GM19238 (cell line): ENCODE measurements around the gene FAF1.

Experiments used
- DNase-seq: peaks from one replicate; pipeline ENCODE4 v3.0.0; 2011; ENCODE audit warnings: low spot score; ENCODE audit not compliant: insufficient read length

FAF1 gene

GRCh38 chr1:50978144-50978851 is 18.2 kb upstream of the FAF1 start:
- DNase-seq = no peak

DNA sequence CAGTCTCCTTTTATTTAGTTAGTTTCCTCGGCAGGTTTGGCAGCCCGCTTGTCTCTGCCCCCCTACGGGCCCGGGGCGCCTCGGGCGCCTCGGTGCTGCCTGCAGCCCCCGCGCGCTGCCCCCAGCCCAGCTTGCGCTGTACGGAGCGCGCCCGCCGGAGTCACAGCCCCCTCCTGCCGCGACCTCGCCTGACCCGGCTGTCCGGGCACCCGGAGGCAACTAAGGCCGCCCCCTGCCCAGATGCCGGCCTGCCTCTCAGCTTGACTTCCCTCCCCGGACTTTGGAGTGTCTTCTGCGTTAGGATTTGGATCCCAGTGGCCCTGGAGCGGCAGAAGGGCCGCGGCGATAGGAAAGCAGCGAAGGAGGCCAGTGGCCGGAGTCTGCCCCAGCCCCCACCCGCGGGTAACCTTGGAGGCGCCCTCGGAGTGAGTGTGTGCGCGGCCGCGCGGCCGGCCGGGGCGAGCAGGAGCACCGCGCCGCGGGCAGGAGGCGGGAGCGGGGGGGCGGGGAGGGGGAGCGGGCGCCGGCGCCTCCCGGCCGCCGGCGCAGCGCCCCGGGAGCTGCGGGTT is 17.6 kb upstream of the FAF1 start:
- DNase-seq = no peak

DNA sequence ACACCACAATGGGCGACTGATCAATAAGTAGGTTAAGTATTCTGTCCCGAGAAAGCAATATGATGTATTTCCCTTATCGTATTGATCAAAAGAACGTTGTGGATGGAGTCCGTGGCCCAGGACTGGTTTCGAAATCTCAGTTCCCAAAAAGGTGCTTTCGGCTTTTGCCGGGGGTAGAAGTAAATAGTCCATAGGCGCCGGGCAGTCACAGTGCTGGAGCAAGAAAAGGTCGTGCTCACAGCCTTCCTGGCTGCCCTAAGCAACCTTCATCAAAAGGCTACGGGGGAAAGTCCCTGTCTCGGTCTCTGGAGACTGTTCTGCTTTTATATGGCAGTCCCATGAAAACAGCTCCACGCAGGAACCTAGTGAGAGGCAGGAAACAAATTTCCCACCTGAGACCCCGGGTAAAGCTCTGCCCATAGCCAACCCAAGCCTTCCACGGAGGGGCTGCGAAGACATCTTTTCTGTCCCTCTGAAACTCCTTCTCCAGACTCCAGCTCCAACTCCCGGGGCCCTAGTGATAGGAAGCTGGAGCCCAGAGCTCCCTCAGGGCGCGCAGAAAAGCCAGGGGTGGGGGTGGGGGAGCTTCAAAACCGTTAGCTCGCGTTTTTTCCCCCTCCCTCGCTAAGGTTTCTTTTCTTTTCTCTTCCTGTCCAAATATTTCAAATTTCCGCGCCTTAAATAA is 17.0 kb upstream of the FAF1 start:
- DNase-seq = no peak

DNA sequence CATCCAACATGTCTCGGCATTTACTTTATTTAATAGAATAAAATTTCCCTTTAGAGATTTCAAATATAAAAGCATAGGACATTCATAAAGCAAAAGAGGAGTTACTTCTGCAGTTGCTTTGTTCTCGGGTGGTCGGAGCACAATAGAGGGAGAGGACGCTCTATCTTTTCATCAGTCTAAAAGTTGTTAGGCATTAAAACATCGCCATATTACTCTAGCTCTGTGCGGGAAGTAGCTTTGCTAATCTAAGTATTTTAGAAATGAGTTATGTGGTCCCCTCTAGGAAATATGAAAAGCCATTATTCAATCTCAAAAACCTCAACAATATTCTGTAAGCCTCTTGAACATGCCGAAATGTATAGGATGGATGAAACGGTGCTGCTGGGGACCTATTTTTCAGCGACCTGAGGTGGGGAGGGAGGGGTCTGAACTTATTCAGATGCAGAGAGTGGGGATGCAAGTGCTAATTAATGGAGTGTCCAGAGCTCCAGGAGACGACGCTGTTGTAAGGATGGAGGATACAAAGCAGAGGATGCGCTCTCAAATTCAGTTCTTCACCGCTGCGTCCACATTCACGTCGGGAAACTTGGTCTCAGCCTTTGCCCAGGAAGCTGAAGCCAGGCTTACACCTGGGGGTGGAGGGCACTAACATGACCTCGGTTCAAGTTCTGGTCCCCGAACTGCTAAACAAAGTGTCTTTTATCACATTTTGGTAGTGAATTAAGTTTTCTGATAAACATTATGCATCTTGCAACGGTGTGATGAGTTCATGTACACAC is 16.2 kb upstream of the FAF1 start:
- no peak for DNase-seq

DNA sequence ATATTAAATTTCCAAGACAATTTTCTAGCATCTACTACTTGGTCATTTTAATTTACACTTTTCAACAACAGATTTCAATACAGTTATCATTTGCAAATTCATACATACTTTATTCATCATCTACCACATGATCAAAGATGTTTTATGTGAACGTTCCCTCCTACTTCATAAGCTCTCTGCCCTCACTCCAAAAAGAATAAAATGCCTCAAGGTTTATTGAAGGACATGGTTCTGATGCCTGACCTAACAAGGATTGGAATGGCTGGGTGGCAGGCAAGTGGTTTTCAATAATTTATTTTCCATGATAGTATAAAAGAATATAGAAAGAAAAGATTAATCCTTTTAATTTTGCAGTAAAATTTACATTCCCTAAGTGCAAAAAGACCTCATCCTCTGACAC is 15.4 kb upstream of the FAF1 start:
- no peak for DNase-seq

DNA sequence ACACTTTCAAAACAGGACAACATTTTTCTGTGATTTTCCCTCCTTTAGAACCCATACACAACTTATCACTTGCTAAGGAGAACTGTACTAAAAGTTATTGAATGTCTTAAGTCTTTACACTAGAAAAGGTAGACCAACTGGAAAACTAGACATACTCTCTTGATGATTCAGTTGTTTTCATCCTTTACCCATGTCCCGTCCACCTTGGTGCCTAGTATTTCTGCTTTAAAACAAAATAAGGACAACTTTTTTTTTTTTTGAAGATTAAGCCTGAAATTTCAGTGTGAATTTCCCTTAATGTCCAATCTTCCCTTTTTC is 14.5 kb upstream of the FAF1 start:
- no peak for DNase-seq

DNA sequence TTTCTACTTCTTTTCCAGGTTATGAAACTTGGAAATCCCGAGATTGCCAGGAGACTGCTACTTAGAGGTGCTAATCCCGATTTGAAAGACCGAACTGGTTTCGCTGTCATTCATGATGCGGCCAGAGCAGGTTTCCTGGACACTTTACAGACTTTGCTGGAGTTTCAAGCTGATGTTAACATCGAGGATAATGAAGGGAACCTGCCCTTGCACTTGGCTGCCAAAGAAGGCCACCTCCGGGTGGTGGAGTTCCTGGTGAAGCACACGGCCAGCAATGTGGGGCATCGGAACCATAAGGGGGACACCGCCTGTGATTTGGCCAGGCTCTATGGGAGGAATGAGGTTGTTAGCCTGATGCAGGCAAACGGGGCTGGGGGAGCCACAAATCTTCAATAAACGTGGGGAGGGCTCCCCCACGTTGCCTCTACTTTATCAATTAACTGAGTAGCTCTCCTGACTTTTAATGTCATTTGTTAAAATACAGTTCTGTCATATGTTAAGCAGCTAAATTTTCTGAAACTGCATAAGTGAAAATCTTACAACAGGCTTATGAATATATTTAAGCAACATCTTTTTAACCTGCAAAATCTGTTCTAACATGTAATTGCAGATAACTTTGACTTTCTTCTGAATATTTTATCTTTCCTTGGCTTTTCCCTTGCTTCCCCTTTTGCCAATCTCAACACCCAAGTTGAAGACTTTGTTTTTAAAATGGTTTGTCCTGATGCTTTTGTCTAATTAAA is 14.0 kb upstream of the FAF1 start:
- DNase-seq = no peak

- DNase-seq = no peak
Observed at GRCh38 chr1:50973255-50973654, 13.2 kb upstream of the FAF1 start.

DNA sequence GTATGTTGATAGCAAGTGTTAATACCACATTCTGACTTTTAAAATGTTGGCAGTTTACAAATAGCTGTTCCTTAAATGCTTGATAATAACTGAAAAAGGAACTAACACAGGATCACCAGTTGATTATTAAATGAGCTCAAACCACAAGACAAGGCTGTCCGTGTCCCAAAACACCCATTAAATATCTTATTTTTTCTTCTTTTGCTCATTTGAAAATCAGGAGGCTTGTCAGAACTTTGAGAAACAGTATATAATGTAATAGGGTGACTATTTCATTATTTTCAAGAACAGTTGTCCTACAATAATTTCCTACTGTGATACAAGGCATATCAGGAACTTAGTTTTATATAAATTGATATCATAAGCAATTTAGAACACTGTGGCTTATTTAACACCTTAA is 12.7 kb upstream of the FAF1 start:
- DNase-seq = no peak

GRCh38 chr1:50971748-50972305 is 11.8 kb upstream of the FAF1 start:
- DNase-seq = no peak

GRCh38 chr1:50970931-50971582 is 11.0 kb upstream of the FAF1 start:
- no peak for DNase-seq

DNA sequence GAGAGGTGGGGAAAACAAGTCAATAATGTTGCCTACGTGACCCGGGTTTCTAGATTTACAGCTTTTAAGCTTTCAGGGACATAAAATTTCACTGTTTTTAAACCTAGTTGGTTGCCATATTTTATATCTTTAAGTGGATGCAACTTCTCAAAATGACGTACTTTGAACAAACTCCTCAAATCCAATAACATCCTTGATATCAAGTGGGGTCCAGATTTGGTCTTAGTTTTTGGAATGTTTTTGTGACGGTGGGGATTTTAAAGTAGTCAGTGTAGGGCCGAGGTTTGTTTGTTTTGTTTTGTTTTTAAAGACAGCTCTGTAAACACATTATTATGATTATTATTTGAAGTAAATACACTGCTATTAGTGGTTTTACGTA is 10.4 kb upstream of the FAF1 start:
- no peak for DNase-seq

GRCh38 chr1:50969611-50970508 is 9.8 kb upstream of the FAF1 start, which contains the start of gene CDKN2C:
CDKN2C (plus strand) TSS chr1:50970245; CDS start chr1:50970369, 124 bp downstream.
- no peak for DNase-seq

- DNase-seq = no peak
Observed at GRCh38 chr1:50968821-50969610, 8.9 kb upstream of the FAF1 start.

DNA sequence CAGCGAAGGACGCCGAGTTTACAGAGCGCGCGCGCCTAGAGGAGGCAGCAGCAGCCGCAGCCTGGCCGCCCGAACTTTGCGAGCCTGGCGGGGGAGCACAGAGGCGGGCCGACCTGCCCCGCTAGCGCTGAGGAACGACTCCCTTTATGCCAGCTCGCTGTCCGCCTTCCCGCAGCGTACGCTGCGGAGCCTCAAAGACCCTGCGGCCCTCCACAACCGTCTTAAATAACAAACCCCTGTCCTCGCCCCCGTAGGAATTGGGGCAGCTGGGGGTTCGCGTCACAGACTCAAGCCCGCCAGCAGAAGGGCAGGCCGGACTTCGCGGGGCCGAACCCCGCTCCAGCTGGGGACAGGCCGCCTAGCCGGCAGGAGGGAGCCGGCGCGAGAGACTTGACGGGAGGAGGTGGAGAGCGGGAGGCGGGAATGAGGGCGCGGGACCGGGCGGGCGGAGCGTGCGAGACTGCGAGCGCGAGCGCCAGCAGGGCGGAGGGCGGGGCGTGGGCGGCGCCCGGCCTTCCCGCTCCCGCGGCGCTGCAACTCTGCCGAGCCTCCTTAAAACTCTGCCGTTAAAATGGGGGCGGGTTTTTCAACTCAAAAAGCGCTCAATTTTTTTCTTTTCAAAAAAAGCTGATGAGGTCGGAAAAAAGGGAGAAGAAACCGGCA is 8.2 kb upstream of the FAF1 start:
- peak; percentile 76 for DNase-seq

DNA sequence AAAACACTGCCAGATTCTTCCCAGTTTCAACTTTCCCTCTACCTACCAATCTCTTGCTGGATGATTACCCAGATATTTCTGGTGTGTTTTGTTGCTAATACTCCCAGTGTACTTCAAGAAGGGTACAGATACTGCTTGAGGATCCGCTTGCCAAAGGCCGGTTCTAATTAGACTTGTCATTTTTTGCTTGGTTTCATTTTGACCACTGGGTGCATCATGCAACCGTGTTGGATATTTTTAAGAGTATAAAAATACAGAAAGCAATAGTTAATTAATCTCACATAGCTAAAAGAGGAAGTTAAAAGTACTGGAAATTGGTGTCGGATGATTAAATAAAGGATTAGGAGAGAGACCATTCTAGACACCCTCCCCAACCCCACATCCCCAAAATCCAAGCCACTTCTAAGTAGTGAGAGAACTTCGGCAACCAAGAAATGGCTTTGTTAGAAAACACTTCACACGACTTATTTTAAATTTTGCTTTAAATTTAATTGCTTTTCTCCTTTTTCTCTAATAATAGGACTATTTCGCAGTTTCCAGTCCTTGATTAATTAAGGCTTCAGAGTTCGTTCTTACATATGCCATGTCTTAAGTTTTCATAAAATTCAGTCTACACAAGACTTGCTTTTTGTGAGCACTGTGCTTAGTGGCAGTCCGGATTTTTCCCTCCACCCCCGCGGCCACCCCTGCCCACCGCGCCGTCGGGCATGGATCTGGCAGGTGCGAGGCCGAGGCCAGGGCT is 7.5 kb upstream of the FAF1 start:
- DNase-seq = no peak

- no peak for DNase-seq
Observed at GRCh38 chr1:50966991-50967390, 6.9 kb upstream of the FAF1 start.

- no peak for DNase-seq
Observed at GRCh38 chr1:50964863-50965262, 4.8 kb upstream of the FAF1 start.
